Ectodermal cell (in vitro differentiated cells): ENCODE measurements around the gene SRPK2.
A peak's percentile ranks its signal among the peaks of the same experiment; 100 is the strongest.
"Not testable (repeated sequence)": the region's sequence is repeated elsewhere in the genome, so short reads cannot be mapped to it uniquely, and the experiment has no call there.

Source experiments
- H3K27ac ChIP-seq: 2 replicates; pipeline ENCODE4 v1.7.0; 2013; ENCODE audit warnings: mild to moderate bottlenecking, low read depth, low read length; ENCODE audit not compliant: insufficient read depth, poor library complexity, severe bottlenecking
- H3K27me3 ChIP-seq: 2 replicates; pipeline ENCODE4 v1.7.0; 2013; ENCODE audit warnings: mild to moderate bottlenecking, low read length; ENCODE audit not compliant: insufficient read depth, control insufficient read depth, poor library complexity, severe bottlenecking
- H3K36me3 ChIP-seq: one replicate; pipeline ENCODE4 v1.7.0; 2013; ENCODE audit warnings: low read length; ENCODE audit not compliant: control insufficient read depth, insufficient read depth
- H3K4me1 ChIP-seq: one replicate; pipeline ENCODE4 v1.7.0; 2013; ENCODE audit warnings: low read length; ENCODE audit not compliant: control insufficient read depth, insufficient read depth
- H3K4me3 ChIP-seq: 2 replicates; pipeline ENCODE4 v1.7.0; 2013; ENCODE audit warnings: low read depth, low read length, control low read depth; ENCODE audit not compliant: insufficient read depth
- H3K9me3 ChIP-seq: 2 replicates; pipeline ENCODE4 v1.7.0; 2013; ENCODE audit warnings: mild to moderate bottlenecking, low read length, moderate library complexity; ENCODE audit not compliant: control insufficient read depth
- WGBS, 2 experiments: methylation state at CpG; one replicate each; pipeline ENCODE4 v1.1.7; 2013; ENCODE audit warnings: missing lambda C conversion rate in 2 of 2; 5-methylcytosine and 5-hydroxymethylcytosine counted together

SRPK2 gene

GRCh38 chr7:105305633-105306032 is 83.1 kb downstream of the SRPK2 start:
- WGBS, 2 experiments, result 97% methylated on average over 2 of the region's 2 CpGs
- no peak overlapping the region for H3K4me3 ChIP-seq
- no peak overlapping the region for H3K27ac ChIP-seq
- no peaks in the 10 kb centered on the region for H3K27me3 ChIP-seq
- no peaks in the 10 kb centered on the region for H3K9me3 ChIP-seq
- no peaks in the 10 kb centered on the region for H3K4me1 ChIP-seq
- no peaks in the 10 kb centered on the region for H3K36me3 ChIP-seq

GRCh38 chr7:105304040-105304895 is 84.5 kb downstream of the SRPK2 start:
- Histone ChIP-seq H3K36me3 (no peaks in the 10 kb centered on the region), H3K4me1 (no peaks in the 10 kb centered on the region), H3K27me3 (no peaks in the 10 kb centered on the region), H3K9me3 (no peaks in the 10 kb centered on the region), H3K27ac (peak overlapping the region; percentile 42), H3K4me3 (no peak overlapping the region)
- WGBS, 2 experiments, result 87% methylated on average over 5 of the region's 5 CpGs

GRCh38 chr7:105300587-105300986 is 88.1 kb downstream of the SRPK2 start:
- 96 to 98% methylated on average over 3 to 6 of the region's 6 CpGs for WGBS, 2 experiments

GRCh38 chr7:105298439-105298894 is 90.3 kb downstream of the SRPK2 start:
- no peak overlapping the region for H3K4me3 ChIP-seq
- peaks cover 8% of the 10 kb centered on the region for H3K4me1 ChIP-seq
- H3K27me3 ChIP-seq, result no peaks in the 10 kb centered on the region
- no peak overlapping the region for H3K27ac ChIP-seq
- H3K9me3 ChIP-seq, result no peaks in the 10 kb centered on the region
- no peaks in the 10 kb centered on the region for H3K36me3 ChIP-seq
- WGBS, 2 experiments, result 45 to 48% methylated on average over 4 of the region's 4 CpGs

More at GRCh38 chr7:105300587-105300986, 88.1 kb downstream of the SRPK2 start:
- not testable (repeated sequence) for H3K9me3 ChIP-seq, H3K27ac ChIP-seq, H3K4me3 ChIP-seq, H3K36me3 ChIP-seq, H3K27me3 ChIP-seq, H3K4me1 ChIP-seq

- Histone ChIP-seq H3K27me3 (no peaks in the 10 kb centered on the region), H3K4me3 (no peak overlapping the region), H3K4me1 (peaks cover 8% of the 10 kb centered on the region), H3K27ac (no peak overlapping the region), H3K9me3 (no peaks in the 10 kb centered on the region), H3K36me3 (no peaks in the 10 kb centered on the region)
- WGBS, 2 experiments, result 100% methylated on average over 2 of the region's 2 CpGs; no CpG with 5 or more reads in 1 of the 2 experiments
Measured at GRCh38 chr7:105297985-105298384, 90.7 kb downstream of the SRPK2 start.

GRCh38 chr7:105297309-105297708 is 91.4 kb downstream of the SRPK2 start:
- Histone ChIP-seq H3K27ac (no peak overlapping the region), H3K27me3 (no peaks in the 10 kb centered on the region), H3K9me3 (no peaks in the 10 kb centered on the region), H3K4me3 (no peak overlapping the region), H3K4me1 (peaks cover 8% of the 10 kb centered on the region), H3K36me3 (no peaks in the 10 kb centered on the region)
- 96% methylated on average over 5 of the region's 5 CpGs for WGBS, 2 experiments

- Histone ChIP-seq H3K4me1 (peaks cover 8% of the 10 kb centered on the region), H3K9me3 (no peaks in the 10 kb centered on the region), H3K36me3 (no peaks in the 10 kb centered on the region), H3K4me3 (no peak overlapping the region), H3K27ac (no peak overlapping the region), H3K27me3 (no peaks in the 10 kb centered on the region)
Measured at GRCh38 chr7:105296491-105296890, 92.2 kb downstream of the SRPK2 start.

- WGBS, 2 experiments, result 100% methylated on average over 1 of the region's 1 CpG
- H3K4me3 ChIP-seq, result no peak overlapping the region
- no peaks in the 10 kb centered on the region for H3K27me3 ChIP-seq
- no peak overlapping the region for H3K27ac ChIP-seq
- peaks cover 8% of the 10 kb centered on the region for H3K4me1 ChIP-seq
- H3K9me3 ChIP-seq, result no peaks in the 10 kb centered on the region
- H3K36me3 ChIP-seq, result no peaks in the 10 kb centered on the region
Measured at GRCh38 chr7:105295596-105296352, 92.9 kb downstream of the SRPK2 start.

GRCh38 chr7:105294482-105294881 is 94.2 kb downstream of the SRPK2 start:
- not testable (repeated sequence) for H3K4me1 ChIP-seq, H3K4me3 ChIP-seq, H3K9me3 ChIP-seq, H3K36me3 ChIP-seq, H3K27ac ChIP-seq, H3K27me3 ChIP-seq
- 90 to 94% methylated on average over 6 of the region's 6 CpGs for WGBS, 2 experiments

- Histone ChIP-seq H3K4me3 (no peak overlapping the region), H3K36me3 (no peaks in the 10 kb centered on the region), H3K9me3 (no peaks in the 10 kb centered on the region), H3K27me3 (no peaks in the 10 kb centered on the region), H3K27ac (no peak overlapping the region), H3K4me1 (peaks cover 8% of the 10 kb centered on the region)
- WGBS, 2 experiments, result 94 to 100% methylated on average over 2 of the region's 3 CpGs
Measured at GRCh38 chr7:105289704-105290103, 99.0 kb downstream of the SRPK2 start.
